Body of pancreas (tissue), 4 donors: ENCODE measurements around the gene DIAPH3. TPM values are rescaled to one million over a fixed set of nuclear protein-coding genes. Genes with fewer than 3 reads are reported as not detected.

Experiments
- ATAC-seq: fragments of 150-250 bp; one replicate; pipeline ENCODE4 v1.9.1; 2016
- DNase-seq, 4 donors: peaks; one replicate each; pipeline ENCODE4 v3.0.0-alpha.2; 2019
- H3K27ac ChIP-seq, 4 donors: fragments of 200-600 bp; sonication (generic); 1 replicate in 3 of 4; 2 replicates in 1 of 4; pipeline versions ENCODE4 v1.5.1 to v1.6.1; 2016 to 2019; ENCODE audit warnings: mild to moderate bottlenecking in 1 of 4, mixed read lengths in 1 of 4, moderate library complexity in 1 of 4
- H3K27me3 ChIP-seq, 2 donors: fragments of 200-600 bp; sonication (generic); one replicate each; pipeline ENCODE4 v1.6.0; 2016; ENCODE audit warnings: mild to moderate bottlenecking in 1 of 2
- H3K36me3 ChIP-seq, 2 donors: fragments of 200-600 bp; sonication (generic); replicated peaks in 1 of 2; 2 replicates each; pipeline ENCODE4 v1.5.1; 2016; ENCODE audit warnings: low read depth in 2 of 2; ENCODE audit not compliant: insufficient read depth in 1 of 2
- H3K4me1 ChIP-seq: fragments of 200-600 bp; sonication (generic); one replicate; pipeline ENCODE4 v1.6.0; 2016
- H3K4me3 ChIP-seq, 2 donors: fragments of 200-600 bp; sonication (generic); 1 replicate in 1 of 2; 2 replicates in 1 of 2; pipeline ENCODE4 v1.5.1; 2016 to 2019
- H3K9me3 ChIP-seq, 3 donors: fragments of 200-600 bp; sonication (generic); 1 replicate in 2 of 3; 2 replicates in 1 of 3; pipeline ENCODE4 v1.5.1; 2016
- CTCF ChIP-seq, 7 experiments: fragments of 450-650 bp in 4 of 7; fragments of 200-600 bp in 3 of 7; sonication (generic) in 3 of 7; IDR thresholded peaks; one replicate each; pipeline ENCODE4 v1.5.1; 2016 to 2019; ENCODE audit warnings: antibody characterized with exemption in 7 of 7
- POLR2A ChIP-seq, 3 donors: fragments of 450-650 bp; IDR thresholded peaks; one replicate each; pipeline ENCODE4 v1.6.1; 2016; ENCODE audit warnings: antibody characterized with exemption in 3 of 3, mild to moderate bottlenecking in 2 of 3
- WGBS, 2 donors: methylation state at CpG; one replicate each; pipeline ENCODE4 v1.1.5; 2017; 5-methylcytosine and 5-hydroxymethylcytosine counted together
- intact Hi-C: fragments of 100-400 bp; cut with DNase I; formaldehyde crosslinking; loops from one replicate; pipeline ENCODE4 v1.15.1; 2023
- total RNA-seq, 2 donors: library from RNA; depleted of rRNA; stranded (reverse); fragments of >200 nt; gene quantifications; one replicate each; pipeline ENCODE4 v1.1.0, GENCODE V29; 2016

Gene DIAPH3
- total RNA-seq, 2 donors from 2014 or later: 0.33 to 0.78 TPM

- H3K4me3 ChIP-seq: no peak overlapping the region
- ATAC-seq (no peak), DNase-seq (no peak)
- H3K36me3 ChIP-seq: no peaks in the 10 kb centered on the region
- H3K4me1 ChIP-seq: no peaks in the 10 kb centered on the region
- TF ChIP-seq POLR2A (IDR thresholded peaks at IDR 0.05): no peak
- TF ChIP-seq CTCF (IDR thresholded peaks at IDR 0.05): no peak
- 97 to 99% methylated on average over 5 of the region's 5 CpGs for WGBS, 2 donors
- intact Hi-C loops: no loop called here
- H3K27ac ChIP-seq: no peak overlapping the region
- H3K27me3 ChIP-seq: no peaks in the 10 kb centered on the region
- H3K9me3 ChIP-seq: no peaks in the 10 kb centered on the region
These were observed 279.8 kb downstream of the DIAPH3 start for GRCh38 chr13:59883885-59884284.

GRCh38 chr13:59880468-59880867, 283.3 kb downstream of the DIAPH3 start:
- H3K27ac ChIP-seq: no peak overlapping the region
- no peaks in the 10 kb centered on the region for H3K36me3 ChIP-seq
- no peaks in the 10 kb centered on the region for H3K4me1 ChIP-seq
- TF ChIP-seq POLR2A (IDR thresholded peaks at IDR 0.05) (no peak), CTCF (IDR thresholded peaks at IDR 0.05) (no peak)
- DNase-seq (no peak), ATAC-seq (no peak)
- WGBS, 2 donors: 90 to 93% methylated on average over 1 of the region's 1 CpG
- intact Hi-C loops: no loop called here
- H3K27me3 ChIP-seq: no peaks in the 10 kb centered on the region
- no peak overlapping the region for H3K4me3 ChIP-seq
- H3K9me3 ChIP-seq: no peaks in the 10 kb centered on the region

GRCh38 chr13:59879281-59879680, 284.4 kb downstream of the DIAPH3 start:
- no peaks in the 10 kb centered on the region for H3K27me3 ChIP-seq
- TF ChIP-seq CTCF (IDR thresholded peaks at IDR 0.05): no peak
- no peak for TF ChIP-seq POLR2A (IDR thresholded peaks at IDR 0.05)
- WGBS, 2 donors: 87 to 90% methylated on average over 4 of the region's 4 CpGs
- no peaks in the 10 kb centered on the region for H3K36me3 ChIP-seq
- no peak for DNase-seq
- H3K4me3 ChIP-seq: no peak overlapping the region
- no peak overlapping the region for H3K27ac ChIP-seq
- no peaks in the 10 kb centered on the region for H3K9me3 ChIP-seq
- no peak for ATAC-seq
- H3K4me1 ChIP-seq: no peaks in the 10 kb centered on the region
- intact Hi-C loops: no loop called here

- no peak for ATAC-seq
These were observed 285.8 kb downstream of the DIAPH3 start for GRCh38 chr13:59877933-59878332.

More at GRCh38 chr13:59877933-59878332, 285.8 kb downstream of the DIAPH3 start:
- H3K27ac ChIP-seq: no peak overlapping the region
- H3K4me1 ChIP-seq: no peaks in the 10 kb centered on the region
- H3K27me3 ChIP-seq: no peaks in the 10 kb centered on the region
- TF ChIP-seq CTCF (IDR thresholded peaks at IDR 0.05): no peak
- TF ChIP-seq POLR2A (IDR thresholded peaks at IDR 0.05): no peak
- no peaks in the 10 kb centered on the region for H3K9me3 ChIP-seq
- no peak for DNase-seq
- H3K36me3 ChIP-seq: no peaks in the 10 kb centered on the region
- H3K4me3 ChIP-seq: no peak overlapping the region
- WGBS, 2 donors: 67 to 84% methylated on average over 2 of the region's 2 CpGs
- intact Hi-C loops: no loop called here
